Subcutaneous adipose tissue (tissue), 4 donors: ENCODE measurements around the gene IQSEC1. TPM values are rescaled to one million over a fixed set of nuclear protein-coding genes. Genes with fewer than 3 reads are reported as not detected.

ENCODE experiments used
- CTCF ChIP-seq: fragments of 450-650 bp; IDR thresholded peaks from one replicate; pipeline ENCODE4 v1.5.1; 2016; ENCODE audit warnings: low read depth, mild to moderate bottlenecking, control low read depth, antibody characterized with exemption, moderate library complexity
- total RNA-seq, 4 donors: library from RNA; depleted of rRNA; stranded (reverse); fragments of >200 nt; gene quantifications; one replicate each; pipeline ENCODE4 v1.1.0, GENCODE V29; 2016

The IQSEC1 gene
- total RNA-seq, 4 donors from 2014 or later = 44.3 to 99.1 (median 51.8) TPM

DNA sequence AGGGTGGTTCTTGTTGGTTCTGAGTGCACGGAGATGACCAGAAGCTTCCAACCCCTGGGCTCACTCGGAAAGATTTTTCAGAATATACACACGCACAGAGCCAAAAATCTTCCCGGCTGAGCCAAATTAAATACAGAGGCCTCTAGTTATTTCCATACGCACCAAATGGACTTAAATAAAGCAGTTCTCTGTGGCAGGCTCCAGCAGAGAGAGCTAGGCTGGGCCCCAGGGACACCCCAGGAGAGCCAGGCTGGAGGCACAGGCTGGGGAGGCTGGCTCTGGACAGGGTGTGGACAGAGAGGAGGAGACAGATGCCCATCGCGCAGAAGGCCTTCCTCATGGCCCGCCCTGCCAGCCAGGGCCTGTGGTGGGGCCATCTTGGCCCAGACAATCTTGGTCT is 115.9 kb downstream of the IQSEC1 start:
- no peak for TF ChIP-seq CTCF

DNA sequence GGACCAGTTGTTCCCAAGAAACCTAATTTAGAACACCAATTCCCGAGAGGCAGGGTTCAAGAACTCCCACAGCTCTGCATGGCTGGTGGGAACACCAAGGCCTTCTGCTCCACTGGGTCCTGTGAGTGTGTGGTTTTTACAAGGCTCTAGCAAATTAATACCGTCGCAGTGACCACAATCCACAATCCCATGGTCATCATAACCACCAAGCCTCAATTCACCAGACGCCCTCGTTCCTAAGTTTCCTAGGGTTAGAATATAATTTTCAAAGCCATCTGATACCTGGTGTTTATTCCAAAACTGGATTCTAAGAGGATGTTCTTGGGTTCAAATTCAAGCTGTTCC is 116.9 kb downstream of the IQSEC1 start:
- TF ChIP-seq CTCF = no peak

- no peak for TF ChIP-seq CTCF
Measured at GRCh38 chr3:12955651-12956315, 117.4 kb downstream of the IQSEC1 start.

- no peak for TF ChIP-seq CTCF
Measured at GRCh38 chr3:12954891-12955650, 118.2 kb downstream of the IQSEC1 start.

- TF ChIP-seq CTCF = no peak
Measured at GRCh38 chr3:12954180-12954579, 119.0 kb downstream of the IQSEC1 start.

DNA sequence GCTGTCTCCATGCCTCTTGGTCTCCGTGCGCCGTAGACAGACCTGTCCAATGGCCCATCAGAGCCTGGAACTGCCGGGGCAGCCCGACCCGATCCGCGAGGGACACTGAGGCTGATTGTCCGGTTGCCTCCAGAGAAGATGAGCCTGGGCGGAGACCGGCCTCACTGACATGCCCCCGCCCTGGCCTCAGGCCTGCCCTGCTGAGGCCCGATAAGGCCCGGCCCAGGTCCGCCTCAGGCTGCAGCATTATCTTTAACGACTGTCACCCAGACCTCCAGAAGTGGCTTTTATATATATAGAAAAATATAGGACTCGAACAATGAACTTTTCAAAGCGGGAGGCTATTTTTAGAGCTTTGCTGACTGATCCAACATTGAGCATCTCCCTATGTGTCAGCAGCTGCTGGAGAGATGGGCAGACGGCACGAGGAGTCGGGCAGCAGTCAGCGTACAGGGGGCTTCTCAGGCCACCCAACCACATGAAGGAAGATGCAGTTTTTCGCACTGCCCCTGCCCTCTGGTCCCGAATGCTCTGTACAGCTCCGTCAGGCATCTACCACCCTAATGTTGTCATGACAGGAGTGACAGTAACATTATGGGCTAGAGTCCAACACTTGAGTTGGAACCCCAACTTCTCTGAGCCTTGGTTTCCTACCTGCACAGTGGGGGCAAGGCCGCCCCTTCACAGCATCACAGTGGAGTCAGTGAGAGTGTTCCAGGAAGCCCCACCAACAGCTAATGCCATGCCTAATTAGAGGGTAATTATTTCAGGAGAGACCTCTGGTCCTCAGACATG is 119.8 kb downstream of the IQSEC1 start:
- TF ChIP-seq CTCF = no peak
